ENCODE data around the gene OXTR.

DNA sequence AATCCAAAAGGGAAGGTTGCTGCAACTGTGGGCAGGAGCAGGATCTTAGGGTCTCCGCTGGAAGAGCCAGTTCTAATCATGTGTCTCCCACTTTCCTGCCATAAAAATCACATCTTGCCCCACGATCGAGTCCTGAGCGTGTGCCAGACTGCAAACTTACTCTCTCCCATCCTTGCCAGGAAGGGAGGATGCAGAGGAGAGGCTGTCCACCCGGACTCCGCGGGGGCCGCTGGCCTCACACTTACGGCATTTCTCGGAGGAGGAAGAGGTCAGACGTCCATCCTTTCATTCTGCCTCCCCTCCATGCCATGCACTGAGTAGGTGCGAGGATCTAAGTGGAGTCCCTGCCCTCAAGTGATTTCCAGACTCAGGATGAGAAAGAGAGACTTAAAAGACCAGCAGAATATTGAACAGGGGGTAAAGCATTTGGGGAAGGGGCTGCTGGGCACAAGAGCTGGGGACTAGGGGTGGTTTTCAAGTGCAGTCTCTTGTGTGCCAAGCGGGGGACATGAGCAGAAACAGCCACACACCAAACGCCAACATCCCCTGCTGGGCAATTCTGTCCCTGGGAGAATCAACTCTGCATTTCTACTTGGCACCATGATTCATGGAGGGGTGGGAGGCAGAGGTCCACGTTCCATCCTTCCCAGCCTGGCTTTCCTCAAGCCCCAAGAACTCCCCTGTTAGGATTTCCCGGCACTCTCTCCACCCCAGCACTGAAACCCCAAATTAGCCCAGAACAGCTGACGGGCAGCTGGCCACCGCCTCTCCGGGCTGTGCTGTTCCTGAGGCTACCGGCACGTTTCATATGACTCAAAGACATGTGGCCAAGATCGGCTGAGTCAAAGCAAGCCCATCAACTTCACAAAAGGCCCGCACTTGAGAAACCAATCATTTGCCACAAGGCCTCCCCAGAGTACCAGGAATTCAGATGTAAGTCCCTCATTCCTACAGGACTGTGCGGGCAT lies 11.6 kb downstream of the OXTR start:
- TF ChIP-seq POLR2A (IDR thresholded peaks at IDR 0.05; ENCODE audit: low read depth, low read length) (no peak), MXI1 (IDR thresholded peaks at IDR 0.05; ENCODE audit: borderline replicate concordance, low read depth, low read length) (no peak), RFX5 (IDR thresholded peaks at IDR 0.05; ENCODE audit: low read depth, low read length) (no peak), SMC3 (IDR thresholded peaks at IDR 0.05; ENCODE audit: low read depth, low read length) (no peak), BHLHE40 (IDR thresholded peaks at IDR 0.05; ENCODE audit: low read depth, low read length) (peak; percentile 52; the same call in 1 of the 2 replicates), MAZ (IDR thresholded peaks at IDR 0.05; ENCODE audit: borderline replicate concordance, low read depth, low read length) (no peak), CEBPB (IDR thresholded peaks at IDR 0.05; ENCODE audit: low read depth, low read length) (no peak)
- TF ChIP-seq, protein P1, sequence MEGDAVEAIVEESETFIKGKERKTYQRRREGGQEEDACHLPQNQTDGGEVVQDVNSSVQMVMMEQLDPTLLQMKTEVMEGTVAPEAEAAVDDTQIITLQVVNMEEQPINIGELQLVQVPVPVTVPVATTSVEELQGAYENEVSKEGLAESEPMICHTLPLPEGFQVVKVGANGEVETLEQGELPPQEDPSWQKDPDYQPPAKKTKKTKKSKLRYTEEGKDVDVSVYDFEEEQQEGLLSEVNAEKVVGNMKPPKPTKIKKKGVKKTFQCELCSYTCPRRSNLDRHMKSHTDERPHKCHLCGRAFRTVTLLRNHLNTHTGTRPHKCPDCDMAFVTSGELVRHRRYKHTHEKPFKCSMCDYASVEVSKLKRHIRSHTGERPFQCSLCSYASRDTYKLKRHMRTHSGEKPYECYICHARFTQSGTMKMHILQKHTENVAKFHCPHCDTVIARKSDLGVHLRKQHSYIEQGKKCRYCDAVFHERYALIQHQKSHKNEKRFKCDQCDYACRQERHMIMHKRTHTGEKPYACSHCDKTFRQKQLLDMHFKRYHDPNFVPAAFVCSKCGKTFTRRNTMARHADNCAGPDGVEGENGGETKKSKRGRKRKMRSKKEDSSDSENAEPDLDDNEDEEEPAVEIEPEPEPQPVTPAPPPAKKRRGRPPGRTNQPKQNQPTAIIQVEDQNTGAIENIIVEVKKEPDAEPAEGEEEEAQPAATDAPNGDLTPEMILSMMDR (conservative IDR thresholded peaks at IDR 0.05; ENCODE audit: low read depth, low read length): no peak

All from IMR-90 (cell line).